NCI-H1694 (cell line): Measurements from ENCODE around the gene LGALS14.
"Not testable (repeated sequence)": the region's sequence is repeated elsewhere in the genome, so short reads cannot be mapped to it uniquely, and the experiment has no call there.

Source experiments
- DNase-seq: peaks from one replicate; lab custom pipeline; 2025; lab: John Stamatoyannopoulos, UW

LGALS14 gene

DNA sequence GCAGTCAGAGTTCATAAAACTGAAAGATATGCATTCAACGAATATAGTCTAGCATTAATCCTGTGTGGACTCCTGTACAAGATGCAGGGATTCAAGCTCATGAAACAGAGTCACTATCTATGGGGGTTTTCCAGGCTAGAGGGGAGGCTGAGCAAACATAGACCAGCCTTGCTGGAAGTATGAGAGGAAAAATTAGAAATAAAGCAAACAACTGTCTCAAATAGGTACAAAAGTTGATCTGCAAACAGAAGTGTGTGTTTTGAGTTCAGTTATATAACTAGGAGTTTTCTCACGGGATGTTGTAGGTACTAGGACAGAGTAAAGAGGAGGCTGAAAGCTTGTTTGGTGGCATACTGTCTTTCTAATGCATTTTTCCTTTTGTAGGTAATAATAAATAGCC is 8.5 kb upstream of the LGALS14 start:
- DNase-seq = no peak

DNA sequence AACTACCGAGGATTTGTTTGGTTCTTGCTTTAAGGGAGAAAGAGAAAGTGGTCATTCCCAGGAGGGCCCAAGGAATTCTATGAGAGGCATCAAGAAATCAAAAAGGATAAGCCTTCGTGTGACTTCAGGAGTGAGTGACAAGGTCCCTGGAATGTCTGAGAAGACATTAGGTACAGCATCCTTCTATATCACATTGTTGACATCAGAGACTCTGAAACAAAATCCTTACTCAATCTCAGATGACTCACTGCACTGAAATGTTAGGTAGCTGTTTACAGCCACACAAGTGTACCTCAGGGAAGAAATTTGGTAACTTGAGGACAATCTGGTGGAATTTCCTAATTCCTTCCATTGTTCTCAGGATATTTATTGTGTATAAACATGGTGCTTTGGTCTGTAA is 7.9 kb upstream of the LGALS14 start:
- no peak for DNase-seq

DNA sequence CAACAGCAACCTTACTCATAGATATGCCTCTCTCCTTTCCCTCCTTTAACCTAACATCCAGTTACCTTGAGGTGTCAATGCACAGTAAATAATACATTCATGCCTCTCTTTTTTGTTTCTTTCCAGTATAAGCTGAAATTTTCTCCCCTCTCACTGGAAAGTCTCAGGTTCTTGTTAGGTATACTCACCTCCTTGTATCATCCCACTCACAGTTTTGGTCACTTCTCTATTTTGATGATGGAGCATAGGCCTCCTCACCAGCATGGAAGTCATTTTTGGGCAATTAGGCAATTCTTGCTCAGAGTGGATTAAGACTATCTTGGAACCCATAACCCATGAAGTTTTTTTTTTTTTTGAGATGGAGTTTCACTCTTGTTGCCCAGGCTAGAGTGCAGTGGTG is 5.7 kb upstream of the LGALS14 start:
- no peak for DNase-seq

DNA sequence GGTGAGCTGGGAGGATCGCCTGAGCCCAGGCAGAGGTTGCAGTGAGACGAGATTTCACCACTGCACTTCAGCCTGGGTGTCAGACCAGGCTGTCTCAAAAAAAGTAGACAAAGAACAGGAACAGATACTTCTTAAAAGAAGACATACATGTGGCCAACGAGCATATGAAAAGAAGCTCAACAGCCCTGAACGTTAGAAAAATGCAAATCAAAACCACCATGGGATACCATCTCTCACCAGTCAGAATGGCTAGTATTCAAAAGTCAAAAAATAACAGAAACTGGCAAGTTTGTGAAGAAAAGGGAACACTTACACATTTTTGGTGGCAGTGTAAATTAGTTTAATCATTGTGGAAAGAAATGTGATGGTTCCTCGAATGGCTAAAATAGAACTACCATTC is 3.0 kb upstream of the LGALS14 start:
- DNase-seq = no peak

DNA sequence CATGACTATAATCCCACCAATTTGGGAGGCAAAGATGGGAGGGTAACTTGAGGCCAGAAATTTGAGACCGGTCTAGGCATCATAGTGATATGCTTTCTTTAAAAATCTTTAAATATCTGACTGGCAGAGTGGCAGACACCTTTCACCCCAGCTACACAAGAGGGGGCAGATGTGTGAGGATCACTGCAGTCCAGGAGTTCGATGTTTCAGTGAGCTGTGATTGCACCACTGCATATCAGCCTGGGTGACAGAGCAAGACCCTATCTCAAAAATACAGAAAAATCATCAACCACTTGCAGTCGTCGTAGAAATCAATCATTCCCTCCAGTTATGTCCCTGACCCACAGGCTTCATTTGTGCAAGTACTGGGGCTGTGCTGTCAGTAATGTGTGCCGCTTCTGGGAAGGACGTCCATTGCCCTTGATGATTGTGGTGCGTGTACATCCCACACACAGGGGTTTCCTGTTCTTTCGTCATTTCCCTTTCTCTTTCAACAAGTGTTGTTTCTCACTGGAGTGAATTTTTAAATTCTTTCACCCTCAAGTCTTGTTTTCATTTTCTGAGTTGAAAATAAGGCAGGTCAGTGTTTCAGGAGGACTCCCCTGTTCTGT is 1.4 kb downstream of the LGALS14 start:
- DNase-seq = no peak

DNA sequence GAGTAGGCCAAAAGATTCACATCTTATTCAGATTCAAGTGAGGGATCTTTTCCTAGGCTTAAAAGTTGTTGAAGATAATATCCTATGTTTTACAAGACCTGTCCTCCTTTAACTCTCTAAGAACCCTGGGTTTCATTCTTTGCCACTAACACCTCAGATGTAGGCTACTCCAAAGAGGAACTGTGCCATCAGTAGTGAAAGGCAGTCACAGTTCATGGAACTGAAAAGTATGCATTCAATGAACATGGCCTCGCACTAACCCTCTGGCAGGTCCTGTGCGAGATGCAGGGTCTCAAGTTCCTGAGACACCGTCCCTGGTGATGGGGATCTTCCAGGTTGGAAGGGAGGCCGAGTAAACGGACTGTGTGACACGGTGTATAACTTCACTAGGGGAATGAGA is 4.3 kb downstream of the LGALS14 start:
- no peak for DNase-seq

DNA sequence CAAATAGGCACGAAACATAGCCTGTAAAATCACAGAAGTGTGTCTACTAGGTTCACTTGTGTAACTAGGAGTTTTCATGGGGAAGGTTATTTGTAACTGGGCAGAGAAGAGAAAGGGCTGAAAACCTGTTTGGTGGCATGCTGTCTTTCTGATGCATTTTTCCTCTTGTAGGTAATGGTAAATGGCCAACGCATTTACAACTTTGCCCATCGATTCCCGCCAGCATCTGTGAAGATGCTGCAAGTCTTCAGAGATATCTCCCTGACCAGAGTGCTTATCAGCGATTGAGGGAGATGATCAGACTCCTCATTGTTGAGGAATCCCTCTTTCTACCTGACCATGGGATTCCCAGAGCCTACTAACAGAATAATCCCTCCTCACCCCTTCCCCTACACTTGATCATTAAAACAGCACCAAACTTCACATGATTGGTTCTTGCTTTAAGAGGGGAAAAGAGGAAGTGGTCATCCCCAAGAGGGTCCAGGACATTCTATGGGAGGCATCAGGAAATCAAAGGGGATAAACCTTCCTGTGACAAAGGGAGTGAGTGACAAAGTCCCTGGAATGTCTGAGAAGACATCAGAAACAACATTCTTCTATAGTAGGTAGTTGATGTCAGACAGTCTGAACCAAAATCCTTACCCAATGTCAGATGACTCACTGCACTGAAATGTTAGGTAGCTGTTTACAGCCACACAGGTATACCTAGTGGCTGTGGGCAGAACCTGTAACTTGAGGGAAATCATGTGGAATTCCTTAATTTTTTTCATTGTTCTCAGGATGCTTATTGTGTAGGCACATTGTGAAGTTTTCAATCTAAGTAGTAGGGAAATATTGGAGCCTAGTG is 5.0 kb downstream of the LGALS14 start:
- no peak for DNase-seq

DNA sequence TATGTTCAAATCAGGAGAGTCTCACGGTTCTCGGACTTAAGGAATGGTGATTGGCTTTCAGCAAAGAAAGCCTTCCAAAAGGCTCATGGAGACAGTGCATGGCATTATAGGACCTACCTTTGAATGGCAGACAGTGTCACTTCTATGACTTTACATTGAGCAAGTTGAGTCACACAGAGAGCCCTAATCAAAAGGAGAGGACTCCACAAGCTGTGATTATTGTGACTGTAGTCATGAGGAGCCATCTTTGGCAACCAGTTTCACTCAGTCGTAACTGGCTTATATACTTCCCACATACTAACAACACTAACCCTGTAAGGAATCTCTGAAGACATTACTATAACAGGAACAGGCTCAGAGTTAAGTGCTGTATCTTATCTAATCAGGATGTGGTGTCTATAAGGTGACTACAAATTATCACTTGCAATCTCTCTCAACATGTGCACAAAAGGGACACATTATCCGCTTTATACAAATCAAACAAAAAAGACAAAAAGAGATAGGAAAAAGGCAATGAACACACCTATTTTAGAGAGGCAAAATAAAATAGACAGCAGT is 6.1 kb downstream of the LGALS14 start:
- DNase-seq = no peak

DNA sequence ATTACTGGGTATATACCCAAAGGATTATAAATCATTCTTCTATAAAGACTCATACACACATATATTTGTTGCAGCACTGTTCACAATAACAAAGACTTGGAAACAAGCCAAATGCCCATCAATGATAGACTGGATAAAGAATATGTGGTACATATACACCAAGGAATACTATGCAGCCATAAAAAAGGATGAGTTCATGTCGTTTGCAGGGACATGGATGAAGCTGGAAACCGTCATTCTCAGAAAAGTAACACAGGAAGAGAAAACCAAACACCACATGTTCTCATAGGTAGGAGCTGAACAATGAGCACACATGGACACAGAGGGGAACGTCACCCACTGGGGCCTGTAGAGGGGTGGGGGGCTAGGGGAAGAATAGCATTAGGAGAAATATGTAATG is 15.9 kb downstream of the LGALS14 start:
- DNase-seq = not testable (repeated sequence)

DNA sequence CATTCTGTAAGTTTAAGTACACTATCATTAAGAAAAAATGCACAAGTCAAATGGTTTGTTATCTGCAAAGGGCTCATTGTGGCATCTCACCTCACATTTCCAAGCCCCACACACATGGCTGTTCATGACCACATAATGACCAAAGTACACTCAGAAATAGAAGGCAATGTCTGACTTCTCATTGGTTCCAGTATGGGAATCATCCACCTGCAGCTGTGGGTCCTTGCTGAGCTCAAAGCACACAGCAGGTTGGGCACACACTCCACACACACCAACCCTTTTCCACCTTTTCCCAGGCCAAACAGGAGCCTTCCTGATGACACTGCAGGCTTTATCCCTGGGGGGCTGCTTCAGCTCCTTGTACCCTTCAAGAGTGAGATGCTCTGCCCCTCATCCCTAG is 21.7 kb downstream of the LGALS14 start:
- DNase-seq = no peak

DNA sequence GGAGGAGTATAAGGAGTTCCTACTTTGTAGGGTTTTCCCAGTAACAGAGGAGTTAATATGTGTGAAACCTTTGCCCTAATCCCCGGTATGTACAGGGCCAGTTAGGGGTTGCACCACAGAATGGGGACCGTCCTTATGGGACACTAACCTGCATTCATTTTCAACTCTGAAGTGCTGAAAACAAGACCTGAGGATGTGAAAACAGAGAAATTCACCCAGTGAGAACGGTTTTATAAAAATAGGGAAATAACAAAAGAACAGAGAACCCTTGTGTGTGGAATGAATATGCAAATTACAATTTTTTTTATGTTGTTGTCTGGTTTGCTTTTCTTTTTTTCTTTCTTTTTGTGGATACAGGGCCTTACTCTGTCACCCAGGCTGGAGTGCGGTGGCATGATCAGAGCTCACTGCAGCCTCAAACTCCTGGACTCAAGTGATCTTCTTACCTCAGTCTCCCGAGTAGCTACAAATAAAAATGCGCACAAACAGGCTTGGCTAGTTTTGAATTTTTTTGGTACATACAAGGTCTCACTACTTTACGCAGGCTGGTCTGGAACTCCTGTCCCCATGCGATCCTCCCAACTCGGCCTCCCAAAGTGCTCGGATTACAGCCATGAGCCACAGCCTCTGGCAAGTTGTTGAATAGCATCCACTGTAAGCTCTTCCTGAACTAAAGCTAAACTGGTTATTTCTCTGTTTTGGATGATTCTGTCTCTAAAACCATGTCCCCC is 23.0 kb downstream of the LGALS14 start:
- DNase-seq = no peak

DNA sequence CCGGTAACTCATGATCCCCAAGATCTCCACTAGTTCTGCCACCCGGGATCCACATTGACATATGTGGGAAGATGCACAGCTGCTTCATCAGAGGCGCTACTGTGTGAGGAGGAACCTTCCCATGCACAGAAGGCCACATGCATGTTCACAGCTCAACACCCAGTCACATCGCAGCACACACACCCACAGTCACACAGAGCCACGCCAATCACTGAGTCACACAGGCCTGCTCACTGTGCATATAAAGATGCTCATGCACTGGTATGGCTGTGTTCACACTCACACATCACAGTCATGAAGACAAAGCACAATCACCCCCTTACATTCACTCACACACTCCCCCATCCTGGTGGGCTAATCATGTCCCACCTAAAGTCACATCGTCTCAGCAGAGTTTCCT is 23.8 kb downstream of the LGALS14 start:
- DNase-seq = no peak

DNA sequence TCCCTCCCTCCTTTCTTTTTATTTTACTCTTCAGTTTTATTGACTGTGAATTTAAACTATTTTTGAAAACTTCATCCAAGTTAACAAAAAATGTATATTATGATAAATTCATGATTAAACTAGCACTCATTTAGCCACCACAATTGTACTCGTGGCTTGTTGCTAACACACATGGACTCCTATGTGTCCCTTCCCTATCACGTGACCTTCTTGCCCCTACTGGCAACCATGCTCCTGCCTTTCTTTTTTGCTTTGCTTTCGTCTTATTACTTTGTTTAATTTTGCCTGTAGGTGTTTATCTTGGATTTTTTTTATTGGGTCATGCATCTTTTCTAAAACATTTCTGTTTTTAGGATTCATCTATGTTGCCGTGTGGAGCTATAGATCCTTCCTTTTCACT is 25.3 kb downstream of the LGALS14 start:
- DNase-seq = no peak

DNA sequence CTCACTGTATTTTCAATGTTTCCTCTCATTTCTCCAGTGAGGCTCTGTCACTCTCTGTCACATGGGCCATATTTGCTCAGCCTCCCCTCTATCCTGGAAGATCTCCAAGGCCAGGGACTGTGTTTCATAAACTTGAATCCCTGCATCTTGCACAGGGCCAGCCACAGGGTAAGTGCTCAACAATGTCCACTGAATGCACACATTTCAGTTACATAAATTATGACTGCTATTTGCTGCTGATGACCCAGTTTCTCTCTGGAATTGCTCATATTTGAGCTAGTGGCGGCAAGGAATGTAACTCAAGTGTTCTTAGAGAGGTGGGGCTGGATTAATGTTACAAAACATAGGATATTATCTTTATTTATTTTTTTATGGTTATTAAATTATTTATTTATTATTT is 27.4 kb downstream of the LGALS14 start:
- no peak for DNase-seq

DNA sequence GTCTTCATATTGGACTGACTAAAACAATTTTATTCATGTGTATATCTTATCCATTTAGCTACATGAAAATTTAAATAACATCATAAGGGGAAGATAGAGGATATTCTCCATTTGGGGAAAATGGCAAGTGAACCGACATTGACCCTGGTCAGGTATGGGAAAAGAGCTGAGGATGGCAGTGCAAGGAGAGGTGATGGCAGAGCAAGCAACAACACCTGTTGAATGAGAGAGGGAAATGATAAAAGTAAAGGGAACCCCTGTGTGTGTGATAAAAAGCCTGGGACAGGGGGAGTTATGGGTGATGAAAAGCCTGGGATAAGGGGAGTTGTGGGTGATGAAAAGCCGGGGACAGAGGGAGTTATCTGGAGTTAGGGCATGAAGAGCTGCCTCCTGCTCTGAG is 29.6 kb downstream of the LGALS14 start:
- no peak for DNase-seq

DNA sequence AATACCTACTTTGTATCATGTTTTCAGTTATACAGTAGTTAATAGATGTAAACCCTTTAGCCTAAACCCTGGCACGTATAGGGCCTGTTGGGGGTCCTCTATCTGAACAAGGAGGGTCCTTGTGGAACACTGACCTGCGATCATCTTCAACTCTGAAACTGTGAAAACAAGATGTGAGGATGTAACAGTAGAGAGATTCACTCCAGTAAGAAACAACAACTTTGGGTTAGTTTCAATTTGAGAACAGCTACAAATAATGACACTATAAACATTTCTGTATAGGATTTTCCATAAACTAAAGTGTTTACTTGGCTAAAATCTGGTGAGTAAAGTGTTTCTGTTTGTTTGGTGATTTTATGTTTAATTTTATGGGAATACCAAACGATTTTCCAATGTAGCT is 31.4 kb downstream of the LGALS14 start:
- no peak for DNase-seq

DNA sequence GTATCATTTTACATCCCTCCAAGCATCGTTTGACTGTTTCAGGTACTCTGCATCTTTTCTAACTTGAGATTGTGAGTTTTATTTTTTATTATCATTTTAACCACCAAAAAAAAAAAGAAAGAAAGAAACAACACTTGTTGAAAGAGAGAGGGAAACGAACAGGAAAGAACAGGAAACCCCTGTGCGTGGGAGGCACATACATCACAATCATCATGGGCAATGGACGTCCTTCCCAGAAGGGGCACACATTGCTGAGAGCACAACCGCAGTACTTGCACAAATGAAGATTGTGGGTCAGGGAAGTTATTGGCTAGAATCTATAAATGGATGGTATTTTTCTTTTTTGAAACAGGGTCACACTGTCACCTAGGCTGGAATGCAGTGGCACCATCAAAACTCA is 31.8 kb downstream of the LGALS14 start:
- no peak for DNase-seq

DNA sequence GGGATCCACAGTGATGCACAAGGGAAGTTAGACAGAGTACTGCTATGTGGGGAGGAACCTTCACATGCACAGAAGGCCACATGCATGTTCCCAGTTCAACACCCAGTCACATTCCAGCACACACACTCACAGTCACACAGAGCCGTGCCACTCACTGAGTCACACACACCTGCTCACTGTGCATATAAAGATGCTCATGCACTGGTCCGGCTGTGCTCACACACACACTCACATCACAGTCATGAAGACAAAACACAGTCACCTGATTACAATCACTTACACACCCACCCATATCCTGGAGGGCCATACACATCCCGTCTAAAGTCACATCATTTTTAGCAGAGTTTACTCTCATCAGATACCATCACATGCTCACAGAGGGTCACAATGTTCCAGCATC is 33.1 kb downstream of the LGALS14 start:
- DNase-seq = no peak

DNA sequence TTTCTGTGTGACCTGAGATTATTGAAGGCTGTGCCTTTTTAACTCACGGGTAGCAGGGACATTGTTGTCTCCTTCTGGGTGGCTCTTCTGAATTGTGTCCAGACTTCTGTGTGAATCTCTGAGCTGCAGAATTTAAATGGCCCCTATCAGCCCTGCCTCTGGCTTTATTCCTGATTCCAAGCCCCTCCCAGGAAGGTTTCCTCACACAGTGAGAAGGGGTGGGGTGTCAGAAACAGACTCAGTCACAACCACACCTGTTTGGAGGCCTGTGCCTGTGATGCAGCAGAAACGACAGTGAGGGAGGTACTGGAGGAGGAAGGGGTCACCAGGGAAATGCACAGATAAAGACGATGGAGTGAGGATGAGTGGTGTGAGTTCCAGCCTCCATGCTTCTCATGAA is 33.6 kb downstream of the LGALS14 start, which contains the start of gene CLC:
CLC (minus strand) TSS at position 139 of the 400 bp plus-strand sequence; CDS start at position 62, 77 bp downstream.
- no peak for DNase-seq

DNA sequence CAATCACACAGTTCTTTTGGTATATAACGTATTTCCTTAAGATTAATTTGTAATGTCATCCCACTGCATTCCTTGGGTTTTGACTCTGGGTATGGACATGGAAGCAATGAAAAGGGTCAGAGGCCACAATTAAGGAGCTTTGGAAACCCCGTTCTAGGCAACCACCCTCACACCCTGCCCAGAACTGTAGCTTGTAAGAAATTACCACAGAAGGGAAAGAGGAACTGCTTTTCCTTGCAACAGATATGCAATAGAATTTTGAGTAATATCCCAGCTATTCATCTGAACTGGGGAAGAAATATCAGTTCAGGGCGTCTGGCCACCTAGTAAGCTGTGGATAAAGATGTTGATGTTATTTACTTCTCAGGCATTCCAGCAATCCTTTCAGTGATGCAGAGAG is 34.5 kb downstream of the LGALS14 start:
- DNase-seq = no peak

DNA sequence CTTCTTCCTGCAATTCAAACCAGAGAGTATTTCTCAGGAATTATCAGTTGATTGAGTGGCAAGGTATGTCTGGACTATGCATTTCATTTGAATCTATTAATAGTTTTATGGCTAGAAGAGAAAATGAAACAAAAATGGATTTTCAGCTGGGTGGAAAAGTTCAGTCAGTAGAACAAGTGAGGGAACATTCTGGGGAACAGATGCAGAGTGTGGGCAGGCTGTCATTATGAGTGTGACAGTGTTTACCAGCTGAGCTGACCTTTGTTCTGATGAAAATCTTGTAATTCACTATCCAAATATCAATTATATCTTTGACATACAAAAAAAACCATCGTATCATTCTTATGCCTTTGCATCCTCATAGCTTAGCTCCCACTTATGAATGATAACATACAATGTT is 36.1 kb downstream of the LGALS14 start:
- no peak for DNase-seq

DNA sequence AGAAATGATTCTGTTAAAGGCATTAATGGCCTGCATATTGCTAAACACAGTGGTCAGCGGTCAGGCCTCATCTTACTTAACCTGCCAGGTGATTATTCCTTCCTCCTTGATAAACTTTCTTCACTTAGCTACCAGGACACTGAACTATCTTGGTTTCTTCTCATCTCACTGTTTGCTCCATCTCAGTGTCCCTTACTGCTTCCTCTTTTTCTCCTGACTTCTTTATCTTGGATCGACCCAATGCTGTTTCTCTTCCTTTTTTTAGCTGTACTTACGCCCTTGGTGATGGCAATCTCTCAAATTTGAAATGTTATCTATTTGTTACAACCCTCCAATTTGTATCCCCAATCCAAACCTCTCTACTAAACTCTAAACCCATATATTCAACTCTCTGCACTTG is 41.4 kb downstream of the LGALS14 start:
- DNase-seq = no peak
